HG03139 (cell line): Measurements from ENCODE around the gene ABHD12B.
"Not testable (repeated sequence)": the region's sequence is repeated elsewhere in the genome, so short reads cannot be mapped to it uniquely, and the experiment has no call there.

ENCODE experiments used
- ATAC-seq: cut with Tn5 transposase; IDR thresholded peaks from one replicate; pipeline ENCODE4 v1.9.1; 2021; ENCODE audit not compliant: unreplicated experiment

The ABHD12B gene

DNA sequence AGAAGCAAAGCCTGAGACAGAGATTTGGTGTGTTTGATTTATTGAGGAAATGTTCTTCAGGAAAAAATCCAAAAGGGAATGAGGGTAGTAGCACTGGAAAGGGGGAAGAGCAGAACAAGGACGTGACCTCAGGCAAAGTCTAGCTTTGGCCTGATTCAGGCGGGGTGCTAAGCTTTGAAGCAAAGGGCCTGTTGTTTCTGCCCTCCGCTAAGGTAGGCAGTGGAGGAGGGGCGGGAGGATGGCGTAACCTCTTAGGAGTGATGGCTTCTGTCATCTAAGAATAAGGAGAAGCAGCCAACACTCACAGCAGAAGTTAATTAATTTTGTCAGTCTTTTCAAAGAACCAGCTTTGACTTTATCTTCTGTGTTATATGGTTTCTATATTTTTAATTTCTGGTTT, 20.4 kb downstream of the ABHD12B start:
- ATAC-seq: no peak

DNA sequence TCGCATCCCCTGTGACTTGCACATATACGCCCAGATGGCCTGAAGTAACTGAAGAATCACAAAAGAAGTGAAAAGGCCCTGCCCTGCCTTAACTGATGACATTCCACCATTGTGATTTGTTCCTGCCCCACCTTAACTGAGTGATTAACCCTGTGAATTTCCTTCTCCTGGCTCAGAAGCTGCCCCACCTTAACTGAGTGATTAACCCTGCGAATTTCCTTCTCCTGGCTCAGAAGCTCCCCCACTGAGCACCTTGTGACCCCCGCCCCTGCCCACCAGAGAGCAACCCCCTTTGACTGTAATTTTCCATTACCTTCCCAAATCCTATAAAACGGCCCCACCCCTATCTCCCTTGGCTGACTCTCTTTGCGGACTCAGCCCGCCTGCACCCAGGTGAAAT, 24.6 kb downstream of the ABHD12B start:
- not testable (repeated sequence) for ATAC-seq

DNA sequence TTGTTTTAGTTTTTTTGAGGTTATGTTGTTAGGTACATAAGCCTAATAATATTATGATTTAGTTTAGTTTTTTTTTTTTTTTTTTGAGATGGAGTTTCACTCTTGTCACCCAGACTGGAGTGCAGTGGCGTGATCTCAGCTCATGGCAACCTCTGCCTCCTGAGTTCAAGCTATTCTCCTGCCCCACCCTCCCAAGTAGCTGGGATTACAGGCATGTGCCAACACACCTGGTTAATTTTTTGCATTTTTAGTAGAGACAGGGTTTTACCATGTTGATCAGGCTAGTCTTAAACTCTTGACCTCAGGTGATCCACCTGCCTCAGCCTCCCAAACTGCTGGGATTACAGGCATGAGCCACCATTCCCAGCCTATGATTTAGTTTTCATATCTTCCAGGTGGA, 25.2 kb downstream of the ABHD12B start:
- not testable (repeated sequence) for ATAC-seq

DNA sequence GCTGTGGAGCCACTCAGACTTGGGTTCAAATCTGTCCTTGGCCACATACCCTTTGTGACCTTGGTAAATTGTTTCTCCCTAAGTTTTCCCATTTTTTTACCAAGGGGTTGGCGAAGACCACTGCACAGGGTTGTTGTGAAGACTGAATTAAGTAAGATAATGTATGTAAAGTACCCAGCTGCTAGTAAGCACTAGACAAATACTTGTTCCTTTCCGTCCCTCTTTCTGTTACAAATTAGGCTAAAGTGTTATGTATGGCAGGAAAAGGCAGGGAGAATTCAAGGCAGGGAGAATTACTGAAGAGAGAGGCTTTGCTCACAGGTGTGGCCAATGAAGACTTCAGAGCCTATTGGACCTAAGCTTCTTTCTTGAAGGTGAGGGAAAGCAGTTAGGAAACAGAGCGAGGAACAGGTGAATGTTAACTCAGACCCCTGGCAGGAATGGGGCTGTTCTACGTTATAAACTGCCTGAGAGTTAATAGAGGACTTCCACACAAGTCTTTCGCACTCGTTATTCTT, 25.9 kb downstream of the ABHD12B start:
- ATAC-seq: no peak

DNA sequence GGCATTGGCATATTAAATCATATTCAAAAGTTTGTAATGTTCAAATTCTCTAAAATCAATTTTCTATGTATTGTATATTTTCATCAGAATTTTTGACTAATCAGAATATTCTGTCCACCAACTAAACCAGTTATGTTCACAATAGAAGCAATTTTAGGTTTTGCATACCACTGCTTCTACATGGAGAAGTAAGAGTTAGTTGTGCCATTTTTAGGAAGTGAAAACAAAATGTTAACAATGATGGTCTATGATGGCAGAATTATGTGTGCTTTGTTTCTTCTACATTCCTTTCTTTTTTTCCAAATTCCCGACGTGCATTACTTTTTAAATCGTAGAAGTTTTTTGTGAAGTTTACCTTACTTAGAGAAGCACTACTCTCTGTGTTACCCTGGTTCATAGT, 29.5 kb downstream of the ABHD12B start:
- ATAC-seq: no peak

DNA sequence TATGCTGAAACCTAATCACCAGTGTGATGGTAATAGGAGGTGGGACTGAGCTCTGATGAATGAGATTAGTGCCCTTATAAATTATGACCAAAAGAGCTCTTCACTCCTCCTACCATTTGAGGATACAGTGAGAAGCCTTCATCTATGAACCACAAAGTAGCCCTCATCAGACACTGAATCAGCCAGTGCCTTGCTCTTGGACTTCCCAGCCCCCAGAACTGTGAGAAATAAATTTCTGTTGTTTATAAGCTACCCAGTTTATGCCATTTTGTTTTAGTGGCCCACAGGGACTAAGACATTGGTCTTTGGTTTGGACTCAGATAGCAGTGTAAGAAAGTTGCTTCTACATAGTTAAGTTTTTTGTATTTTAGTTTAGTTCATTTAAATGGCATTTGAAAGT, 32.9 kb downstream of the ABHD12B start:
- no peak for ATAC-seq

DNA sequence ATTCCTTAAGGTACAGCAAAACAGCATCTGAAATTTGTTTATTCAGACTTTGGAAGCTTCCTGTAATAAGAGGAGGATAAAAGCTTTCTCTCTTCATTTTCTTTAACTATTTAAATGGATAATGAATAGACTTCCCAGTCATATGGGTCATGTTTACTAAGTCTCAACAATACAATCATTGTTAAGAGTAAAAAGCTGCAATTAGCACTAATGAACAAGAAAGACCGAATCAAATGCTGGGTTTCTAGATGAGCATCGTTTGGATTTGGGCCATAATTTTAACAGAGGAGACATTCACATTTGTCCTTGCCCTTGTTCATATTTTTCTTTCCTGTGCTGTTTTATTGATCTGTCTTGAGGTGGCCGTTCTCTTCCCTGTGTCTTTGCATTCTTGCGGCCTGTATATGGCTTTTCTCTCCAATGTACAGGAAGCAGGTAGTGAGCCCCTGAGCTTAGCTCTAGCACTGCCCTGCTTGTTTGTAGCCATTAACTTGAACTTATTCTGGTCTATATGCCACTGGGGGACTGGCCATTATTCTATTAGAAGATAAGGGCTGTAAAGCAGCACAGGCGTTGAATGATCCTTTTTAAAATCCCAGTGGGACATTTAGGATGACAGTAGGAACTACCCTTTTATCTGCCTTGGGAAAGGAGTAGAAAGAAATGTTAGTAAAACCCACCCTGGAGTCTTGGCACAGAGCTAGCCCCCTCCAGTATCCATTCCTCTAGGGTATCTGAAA, 34.6 kb downstream of the ABHD12B start:
- ATAC-seq: no peak

DNA sequence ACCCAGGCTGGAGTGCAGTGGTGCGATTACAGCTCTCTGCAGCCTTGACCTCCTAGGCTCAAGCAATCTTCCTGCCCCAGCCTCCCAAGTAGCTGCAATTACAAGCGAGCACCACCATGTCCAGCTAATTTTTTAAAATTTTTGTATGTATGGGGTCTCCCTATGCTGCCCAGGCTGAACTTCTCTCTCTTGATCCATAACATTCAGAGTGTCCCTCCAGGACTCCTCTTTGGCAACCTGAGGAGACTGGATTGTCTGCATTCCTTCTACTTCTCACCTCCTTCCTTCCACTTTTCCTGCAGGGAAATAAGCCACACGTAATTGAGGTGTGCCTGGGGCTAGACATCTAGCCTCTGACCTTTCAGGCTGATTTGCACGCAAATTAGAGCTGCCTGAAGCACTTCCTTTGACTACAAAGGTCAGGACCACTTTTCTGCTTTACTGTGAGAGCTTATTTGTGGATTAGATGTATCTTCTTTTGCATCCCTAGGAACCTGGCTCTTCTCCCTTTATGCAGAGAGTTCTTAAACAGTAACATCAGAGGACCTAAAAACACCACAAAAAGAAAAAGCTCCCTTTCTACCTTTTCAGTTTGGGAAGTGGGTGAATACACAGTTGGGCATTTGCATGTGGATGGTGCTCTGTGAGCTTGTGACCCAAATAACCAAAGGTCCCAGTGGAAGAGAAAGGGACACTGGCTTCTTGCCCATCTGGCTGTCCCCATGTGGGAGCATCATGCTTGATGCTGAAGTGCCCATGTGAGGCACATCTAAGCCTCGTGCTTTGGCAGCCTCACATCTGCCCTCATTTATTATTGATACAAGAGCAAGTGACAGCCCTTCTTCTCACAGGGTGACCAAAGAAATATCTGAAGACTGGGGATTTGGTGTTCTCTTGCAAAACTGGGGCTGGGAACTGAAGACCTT, 38.9 kb downstream of the ABHD12B start:
- no peak for ATAC-seq

DNA sequence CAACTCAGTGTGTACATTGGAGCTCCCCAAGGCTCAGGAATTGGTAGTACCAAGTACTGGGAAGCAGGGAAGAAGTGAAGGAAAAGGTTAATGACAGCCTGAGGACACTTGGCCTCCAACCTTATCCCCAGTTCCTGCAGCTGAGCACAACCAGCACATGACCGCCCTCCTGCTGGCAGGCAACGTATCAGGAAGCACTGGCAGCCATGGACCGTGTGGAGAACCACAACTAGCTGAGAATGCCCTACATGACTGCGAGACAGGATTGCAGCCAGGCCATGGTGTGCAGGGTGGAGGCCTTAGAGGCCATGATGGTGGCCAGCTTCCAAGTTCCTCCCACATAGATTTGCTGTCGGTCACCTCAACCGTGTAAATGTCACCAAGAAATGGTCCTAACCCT, 45.6 kb downstream of the ABHD12B start:
- ATAC-seq: no peak

DNA sequence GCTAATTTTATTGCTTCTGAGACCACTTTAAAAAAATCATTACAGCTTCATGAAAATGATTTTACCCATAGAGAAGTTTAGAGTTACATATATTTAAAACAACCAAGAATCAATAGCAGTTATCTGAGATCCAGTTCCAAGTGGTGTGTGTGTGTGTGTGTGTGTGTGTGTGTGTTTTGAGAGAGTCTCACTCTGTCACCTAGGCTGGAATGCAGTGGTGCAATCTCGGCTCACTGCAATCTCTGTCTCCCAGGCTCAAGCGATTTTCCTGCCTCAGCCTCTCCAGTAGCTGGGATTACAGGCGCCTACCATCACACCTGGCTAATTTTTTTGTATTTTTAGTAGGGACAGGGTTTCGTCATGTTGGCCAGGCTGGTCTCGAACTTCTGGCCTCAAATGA, 47.7 kb downstream of the ABHD12B start:
- not testable (repeated sequence) for ATAC-seq

DNA sequence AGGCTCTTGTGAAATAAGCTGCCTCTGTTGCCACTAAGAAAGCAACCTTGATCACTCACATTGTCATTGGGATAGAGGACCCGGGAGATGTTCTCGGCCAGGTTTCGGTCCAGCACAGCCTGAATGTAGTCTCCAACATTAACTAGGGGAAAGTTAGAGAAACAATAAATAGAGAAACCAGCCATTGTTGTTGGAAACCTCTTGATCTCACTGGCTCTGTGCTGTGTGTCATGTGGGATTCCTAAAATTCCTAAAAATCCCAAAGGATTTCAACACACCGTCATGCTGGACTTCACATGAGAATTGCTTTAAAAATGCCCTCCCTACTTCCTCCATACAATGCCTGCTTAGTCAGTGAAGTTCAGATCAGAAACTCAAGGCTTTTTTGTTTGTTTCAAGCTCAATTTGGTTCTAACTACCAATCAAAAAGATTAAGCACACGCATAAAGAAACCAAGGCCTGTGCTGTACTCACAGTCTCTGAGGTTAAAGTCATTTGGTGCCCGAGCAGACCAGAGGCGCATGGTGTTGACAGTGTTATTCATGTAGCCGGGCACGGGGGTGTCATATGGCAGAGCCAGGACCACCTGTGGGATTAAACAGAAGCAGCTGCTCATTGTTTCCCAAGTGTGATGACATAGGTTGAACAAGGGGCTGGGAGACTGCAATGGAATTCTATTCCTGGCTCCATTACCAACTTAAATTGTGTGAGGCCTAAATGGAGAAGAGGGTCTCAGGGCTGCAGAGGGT, 48.8 kb downstream of the ABHD12B start:
- ATAC-seq: no peak

DNA sequence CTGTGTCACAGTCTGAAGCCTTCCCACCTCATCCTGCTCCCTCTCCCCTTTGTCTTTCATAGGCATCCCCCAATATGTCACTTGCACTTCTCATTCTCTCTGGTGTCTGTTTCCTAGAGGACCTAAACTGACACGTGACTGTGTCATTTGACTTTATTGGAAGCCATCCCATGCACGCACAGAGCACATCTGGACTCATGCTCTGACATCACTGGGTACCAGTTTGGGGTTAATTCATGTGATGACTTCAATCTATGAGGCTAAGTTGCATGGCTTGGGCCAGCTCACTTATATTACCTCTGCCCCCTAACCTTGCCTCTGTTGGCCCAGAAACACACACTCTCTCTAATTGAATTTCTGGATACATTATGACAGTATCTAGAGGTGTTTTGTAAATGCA, 51.0 kb downstream of the ABHD12B start:
- no peak for ATAC-seq

DNA sequence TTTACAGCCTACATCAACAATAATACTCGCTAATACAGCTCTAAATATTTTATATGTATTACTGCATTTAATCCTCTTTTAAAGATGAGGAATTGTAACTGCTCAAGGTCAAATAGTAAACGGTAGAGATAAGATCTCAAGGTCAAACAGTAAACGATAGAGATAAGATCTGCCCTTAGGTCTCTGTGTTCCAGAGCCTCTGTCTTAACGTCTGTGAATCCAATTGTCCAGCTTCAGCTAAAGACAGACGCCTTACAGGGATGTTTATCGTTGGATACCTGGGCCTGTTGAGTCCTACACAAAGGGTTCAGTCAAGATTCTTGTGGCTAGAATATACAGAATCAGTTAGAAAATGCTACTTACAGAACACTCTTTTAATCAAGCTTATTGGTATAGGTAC, 52.4 kb downstream of the ABHD12B start:
- ATAC-seq: no peak

DNA sequence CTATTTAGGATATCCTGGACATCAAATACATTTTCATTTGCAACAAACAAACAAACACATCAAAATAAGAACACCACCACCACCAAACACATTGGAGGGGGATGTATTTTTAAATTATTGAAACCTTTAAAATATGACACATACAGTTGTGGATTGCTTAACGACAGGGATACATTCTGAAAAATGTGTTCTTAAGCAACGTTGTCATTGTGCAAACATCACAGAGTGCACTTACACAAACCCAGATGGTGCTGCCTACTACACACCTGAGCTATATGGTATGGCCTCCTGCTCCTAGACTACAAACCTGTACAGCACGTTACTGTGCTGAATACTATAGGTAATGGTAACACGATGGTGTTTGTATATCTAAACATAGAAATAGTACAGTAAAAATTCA, 53.0 kb downstream of the ABHD12B start:
- no peak for ATAC-seq

DNA sequence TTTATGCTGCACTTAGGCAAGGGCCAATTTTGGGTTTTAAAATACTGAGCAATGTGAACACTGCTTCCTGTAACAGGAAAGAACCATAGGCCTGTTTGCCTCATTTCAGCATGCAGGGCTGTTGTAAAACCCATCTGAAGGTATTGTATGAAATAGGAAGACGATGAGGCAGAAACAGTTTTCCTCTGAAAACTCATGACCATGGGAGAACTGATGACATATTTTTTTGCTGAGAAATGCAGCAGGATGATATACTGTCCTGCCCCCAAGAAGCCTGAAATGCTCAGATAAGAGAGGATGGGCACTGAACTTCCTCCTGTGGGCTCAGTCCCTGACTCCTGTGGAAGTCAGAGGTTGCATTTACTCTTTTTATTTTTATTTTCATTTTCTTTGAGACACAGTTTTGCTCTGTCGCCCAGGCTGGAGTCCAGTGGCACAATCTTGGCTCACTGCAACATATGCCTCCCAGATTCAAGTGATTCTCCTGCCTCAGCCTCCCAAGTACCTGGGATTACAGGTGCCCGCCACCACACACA, 55.1 kb downstream of the ABHD12B start:
- ATAC-seq: no peak

DNA sequence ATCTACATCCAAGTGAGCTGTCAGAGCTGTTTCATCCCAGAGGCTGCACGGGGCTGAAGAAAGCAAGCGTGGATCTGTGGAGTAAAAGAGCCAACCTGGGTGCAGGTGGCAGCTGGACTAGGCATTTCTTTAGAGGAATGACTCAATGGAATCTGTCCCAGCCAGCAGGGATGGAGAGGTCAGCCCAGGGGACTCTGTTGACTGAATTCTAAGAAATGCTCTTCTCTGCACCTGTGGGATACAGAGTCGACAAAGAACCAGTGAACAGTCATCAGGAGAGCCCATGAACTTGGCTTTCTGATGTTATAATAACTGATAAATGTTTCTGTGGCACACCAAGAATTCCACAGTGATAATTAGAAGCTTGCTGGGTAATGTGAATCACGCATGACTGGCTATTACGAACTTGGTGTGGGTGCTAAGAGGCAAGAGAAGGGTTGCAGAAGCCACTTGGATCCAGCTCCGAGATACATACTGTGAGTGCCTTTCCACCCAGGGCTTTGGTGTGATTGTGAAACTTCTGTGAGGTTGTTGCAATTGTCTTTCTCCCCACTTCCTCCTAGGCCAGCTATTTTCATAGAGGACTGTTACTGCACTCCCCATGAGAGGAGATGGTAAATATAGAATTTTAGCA, 56.3 kb downstream of the ABHD12B start:
- no peak for ATAC-seq

DNA sequence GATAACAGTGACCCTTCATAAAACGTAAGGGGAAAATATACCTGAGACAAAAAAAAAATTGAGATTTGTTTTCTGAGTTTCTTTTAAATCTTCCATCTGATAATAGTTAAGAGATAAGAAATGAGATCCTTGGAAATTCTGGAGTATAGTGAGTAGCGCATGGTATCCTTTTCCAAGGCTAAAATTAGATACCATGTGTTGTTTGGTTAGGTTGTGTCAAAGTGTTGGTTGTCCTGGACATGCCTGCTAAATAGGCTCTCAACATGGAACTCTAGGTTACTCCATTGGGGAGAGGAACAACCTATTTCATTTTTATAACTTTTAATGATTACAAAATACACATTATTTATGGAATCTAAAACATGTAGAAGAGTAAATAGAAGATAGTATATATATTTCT, 57.7 kb downstream of the ABHD12B start:
- no peak for ATAC-seq

DNA sequence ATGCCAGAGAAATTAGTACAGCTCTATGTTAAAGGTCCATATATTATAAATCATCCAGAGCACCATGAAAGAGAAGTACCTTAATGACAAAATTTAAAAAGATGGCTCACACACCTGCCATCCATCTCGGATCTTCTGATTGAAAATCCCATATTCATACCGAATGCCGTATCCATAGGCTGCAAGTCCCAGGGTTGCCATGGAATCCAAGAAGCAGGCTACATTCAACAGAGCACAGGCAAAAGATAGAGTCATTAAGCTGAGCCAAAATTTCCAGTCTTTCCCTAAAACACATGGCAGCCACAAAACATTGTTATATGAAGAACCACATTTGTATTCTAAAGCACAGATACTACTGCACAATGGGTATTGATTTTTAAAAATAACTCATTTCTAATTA, 59.7 kb downstream of the ABHD12B start:
- ATAC-seq: no peak

DNA sequence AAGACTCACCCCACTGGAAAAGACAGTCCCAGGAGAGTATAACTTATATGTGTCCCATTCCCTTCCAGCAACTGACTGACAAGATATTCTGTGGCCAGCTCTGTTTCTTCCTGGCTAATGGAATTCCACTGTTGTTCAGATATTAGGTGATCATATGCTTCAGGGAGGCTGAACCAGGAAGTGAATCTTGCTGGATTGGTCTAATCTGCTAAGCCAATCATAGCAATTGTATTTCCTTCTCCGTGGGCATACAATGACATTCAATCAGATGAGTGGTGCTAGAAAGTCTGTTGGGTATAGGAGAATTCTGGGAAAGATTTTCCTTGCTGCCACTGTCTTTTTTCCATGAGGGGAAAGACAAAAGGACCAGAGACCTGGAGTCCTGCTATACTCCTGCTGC, 60.3 kb downstream of the ABHD12B start:
- no peak for ATAC-seq

DNA sequence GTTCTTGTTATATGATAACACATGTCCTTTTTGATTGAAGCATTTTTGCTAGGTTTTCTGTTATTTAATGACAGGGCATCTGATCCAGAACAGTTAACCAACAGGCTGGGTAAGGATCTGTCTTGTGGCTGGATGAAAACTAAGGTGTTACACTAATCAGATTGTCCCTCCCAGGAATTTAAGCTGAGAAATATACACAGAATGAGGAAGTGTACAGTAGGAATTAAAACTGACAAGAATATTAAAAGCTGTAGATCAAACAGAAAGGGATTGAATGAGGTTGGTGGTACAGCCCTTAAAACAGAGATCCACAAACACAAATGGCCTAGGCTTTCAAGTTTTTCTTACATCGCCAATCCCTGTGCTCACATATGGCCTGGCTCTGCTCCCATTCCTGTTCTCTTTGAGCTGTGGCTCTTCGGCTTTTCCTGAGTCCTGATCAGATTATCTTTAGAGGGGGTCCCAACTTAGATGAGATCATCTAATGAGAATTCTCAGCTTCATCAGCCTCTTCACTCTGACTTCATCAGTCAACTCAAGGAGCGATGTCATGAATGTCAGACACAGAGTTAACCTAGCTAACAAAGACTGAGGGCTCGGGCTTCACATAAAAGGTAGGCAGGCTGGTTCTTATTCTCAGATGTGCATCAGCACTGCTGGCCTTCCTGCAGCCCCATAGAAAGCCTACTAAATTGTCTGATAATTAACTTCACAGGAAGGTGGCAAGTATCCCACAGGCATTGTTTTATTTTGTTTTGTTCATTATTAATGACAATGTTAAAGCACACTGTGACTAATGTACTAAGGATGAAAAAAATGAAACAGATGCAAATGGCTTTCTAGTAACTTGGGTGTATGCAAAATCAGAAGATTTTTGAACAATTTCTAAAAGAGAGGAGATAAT, 61.0 kb downstream of the ABHD12B start:
- ATAC-seq: no peak
